Fibroblast of pulmonary artery (primary cell): Measurements from ENCODE around the gene GNG12.

Source experiments
- DNase-seq: peaks from one replicate; pipeline ENCODE4 v3.0.0-alpha.2; 2010; ENCODE audit warnings: low read depth
- H3K4me3 ChIP-seq: replicated peaks from 2 replicates; pipeline ENCODE4 v1.5.1; 2011; ENCODE audit warnings: low read depth, mild to moderate bottlenecking, control low read depth, low read length, moderate library complexity
- CTCF ChIP-seq: IDR thresholded peaks from 2 replicates; pipeline ENCODE4 v1.5.1; 2011; ENCODE audit warnings: mild to moderate bottlenecking, control low read depth, low read length, inconsistent platforms; ENCODE audit errors: missing control alignments

GNG12 gene

GRCh38 chr1:67812226-67812625 is 21.0 kb downstream of the GNG12 start:
- no peak overlapping the region for H3K4me3 ChIP-seq
- no peak for TF ChIP-seq CTCF
- DNase-seq: no peak

- no peak overlapping the region for H3K4me3 ChIP-seq
- TF ChIP-seq CTCF: no peak
- DNase-seq: peak; percentile 65
Observed at GRCh38 chr1:67811781-67812180, 21.5 kb downstream of the GNG12 start.

GRCh38 chr1:67809887-67810286 is 23.4 kb downstream of the GNG12 start:
- TF ChIP-seq CTCF: no peak
- H3K4me3 ChIP-seq: no peak overlapping the region
- no peak for DNase-seq

- no peak for TF ChIP-seq CTCF
- H3K4me3 ChIP-seq: no peak overlapping the region
- no peak for DNase-seq
Observed at GRCh38 chr1:67807282-67807681, 26.0 kb downstream of the GNG12 start.

- peak; percentile 24 for TF ChIP-seq CTCF
- no peak overlapping the region for H3K4me3 ChIP-seq
- DNase-seq: no peak
Observed at GRCh38 chr1:67804710-67805109, 28.6 kb downstream of the GNG12 start.

- peak; percentile 22 for DNase-seq
- TF ChIP-seq CTCF: no peak
- H3K4me3 ChIP-seq: no peak overlapping the region
Observed at GRCh38 chr1:67803380-67804279, 29.6 kb downstream of the GNG12 start.

GRCh38 chr1:67802565-67802964 is 30.7 kb downstream of the GNG12 start:
- no peak for TF ChIP-seq CTCF
- DNase-seq: no peak
- H3K4me3 ChIP-seq: no peak overlapping the region
